Keratinocyte (primary cell): ENCODE data around the gene ARHGAP24. TPM values are rescaled to one million over a fixed set of nuclear protein-coding genes. Genes with fewer than 3 reads are reported as not detected.

ENCODE experiments used
- DNase-seq: peaks from one replicate; pipeline ENCODE4 v3.0.0-alpha.2; 2011; ENCODE audit warnings: low read depth, missing footprints, low spot score
- FAIRE-seq: peaks from 2 replicates; lab custom pipeline; 2011; peaks lifted over from hg19 to GRCh38; lab: Jason Lieb, UNC
- H2AFZ ChIP-seq: 2 replicates; pipeline ENCODE4 v1.6.0; 2012; ENCODE audit warnings: low read length, control low read depth, inconsistent platforms; ENCODE audit not compliant: control insufficient read depth
- H3K27ac ChIP-seq: 2 replicates; pipeline ENCODE4 v1.5.1; 2011; ENCODE audit warnings: low read length; ENCODE audit not compliant: control insufficient read depth, insufficient read depth
- H3K27me3 ChIP-seq: 3 replicates; pipeline ENCODE4 v1.6.0; 2011; ENCODE audit warnings: low read length; ENCODE audit not compliant: control insufficient read depth, insufficient read depth; ENCODE audit errors: extremely low read depth
- H3K36me3 ChIP-seq, 2 experiments: 2 replicates in 1 of 2; 3 replicates in 1 of 2; pipeline ENCODE4 v1.5.1; 2011; ENCODE audit warnings: low read length in 2 of 2, mild to moderate bottlenecking in 1 of 2; ENCODE audit not compliant: control insufficient read depth in 2 of 2, insufficient read depth in 2 of 2; ENCODE audit errors: extremely low read depth in 1 of 2
- H3K4me1 ChIP-seq: 3 replicates; pipeline ENCODE4 v1.5.1; 2011; ENCODE audit warnings: low read length; ENCODE audit not compliant: control insufficient read depth, insufficient read depth; ENCODE audit errors: extremely low read depth
- H3K4me2 ChIP-seq: 3 replicates; pipeline ENCODE4 v1.6.0; 2011; ENCODE audit warnings: low read depth, low read length; ENCODE audit not compliant: control insufficient read depth, insufficient read depth; ENCODE audit errors: extremely low read depth
- H3K4me3 ChIP-seq, 3 experiments: fragments of 200-600 bp in 1 of 3; sonication (generic) in 1 of 3; 2 replicates in 2 of 3; 3 replicates in 1 of 3; pipeline ENCODE4 v1.5.1; 2011 to 2016; ENCODE audit warnings: low read length in 3 of 3, mild to moderate bottlenecking in 3 of 3, control low read depth in 2 of 3, inconsistent platforms in 1 of 3, low read depth in 1 of 3, mixed read lengths in 1 of 3, mixed run types in 1 of 3, moderate library complexity in 1 of 3; ENCODE audit not compliant: control insufficient read depth in 2 of 3, insufficient read depth in 2 of 3; ENCODE audit errors: extremely low read depth in 1 of 3
- H3K79me2 ChIP-seq: 2 replicates; pipeline ENCODE4 v1.6.0; 2012; ENCODE audit warnings: low read length; ENCODE audit not compliant: control insufficient read depth, insufficient read depth
- H3K9ac ChIP-seq: 3 replicates; pipeline ENCODE4 v1.6.0; 2011; ENCODE audit warnings: low read length; ENCODE audit not compliant: control insufficient read depth, insufficient read depth; ENCODE audit errors: extremely low read depth
- H3K9me1 ChIP-seq: 3 replicates; pipeline ENCODE4 v1.6.0; 2011; ENCODE audit warnings: low read length; ENCODE audit not compliant: control insufficient read depth, insufficient read depth; ENCODE audit errors: extremely low read depth
- H3K9me3 ChIP-seq: 2 replicates; pipeline ENCODE4 v1.5.1; 2012; ENCODE audit warnings: low read depth, low read length; ENCODE audit not compliant: control insufficient read depth
- H4K20me1 ChIP-seq: 3 replicates; pipeline ENCODE4 v1.6.0; 2011; ENCODE audit warnings: low read length; ENCODE audit not compliant: control insufficient read depth, insufficient read depth; ENCODE audit errors: extremely low read depth
- EZH2 ChIP-seq: IDR thresholded peaks from one replicate; pipeline ENCODE4 v1.6.1; 2012; ENCODE audit warnings: inconsistent platforms, mild to moderate bottlenecking, low read length, moderate library complexity
- dilution Hi-C: fragments of 300-500 bp; cut with MboI; formaldehyde crosslinking; loops from one replicate; pipeline ENCODE4 v1.7.0; 2020; ENCODE audit warnings: low sequenced_read_pairs; ENCODE audit not compliant: extremely low pct_ligation_motif_present
- polyA plus RNA-seq, 5 experiments: library from polyadenylated mRNA; depleted of rRNA in 3 of 5; stranded (reverse) in 3 of 5; stranded (forward) in 1 of 5; unstranded in 1 of 5; fragments of >200 nt; gene quantifications; 1 replicate in 1 of 5; 2 replicates in 3 of 5; 3 replicates in 1 of 5; pipeline versions ENCODE4 v1.2.1 to v1.2.3, GENCODE V29; 2011 to 2012; ENCODE audit warnings: missing spikeins in 2 of 5, low read depth in 1 of 5, low replicate concordance in 1 of 5
- TF ChIP-seq, protein P1 (sequence below), 3 experiments: IDR thresholded peaks in 1 of 3; conservative IDR thresholded peaks in 1 of 3; optimal IDR thresholded peaks in 1 of 3; 2 replicates in 2 of 3; 3 replicates in 1 of 3; pipeline versions ENCODE3 to v1.5.1; 2011; ENCODE audit warnings: low read length in 3 of 3, mild to moderate bottlenecking in 3 of 3, moderate library complexity in 2 of 3, control low read depth in 1 of 3, inconsistent platforms in 1 of 3; ENCODE audit not compliant: insufficient read depth in 2 of 3; ENCODE audit errors: extremely low read depth in 1 of 3

Gene ARHGAP24
- polyA plus RNA-seq, 1 donor (not counting 4 experiments of a cell fraction or from before 2014, with no cell fraction given) = 0.87 TPM

DNA sequence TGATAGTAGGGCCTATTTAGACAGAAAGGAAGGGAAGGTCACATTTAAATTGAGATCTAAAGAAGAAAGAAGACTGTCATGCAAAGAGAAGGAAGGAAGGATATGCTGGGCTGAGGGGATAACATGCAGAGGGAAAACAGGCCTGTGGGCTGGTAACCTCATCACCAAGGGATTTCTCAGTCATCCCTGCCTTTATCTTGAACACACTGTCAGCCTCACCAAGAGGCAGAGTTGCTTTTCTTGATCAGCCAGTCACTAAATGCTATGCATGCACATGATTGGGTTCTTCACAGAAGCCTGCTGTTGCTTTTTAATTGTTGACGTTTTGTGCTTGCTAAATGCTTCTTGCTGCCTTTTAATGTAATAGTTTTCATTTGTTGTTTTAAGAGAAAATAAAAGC is 113.0 kb downstream of the ARHGAP24 start:
- Histone ChIP-seq H3K4me2 (no peak overlapping the region), H3K9me1 (no peaks in the 10 kb centered on the region), H4K20me1 (no peaks in the 10 kb centered on the region), H2AFZ (no peak overlapping the region), H3K79me2 (no peaks in the 10 kb centered on the region), H3K9ac (no peak overlapping the region), H3K27me3 (no peaks in the 10 kb centered on the region), H3K4me3 (no peak overlapping the region), H3K4me1 (no peaks in the 10 kb centered on the region), H3K9me3 (no peaks in the 10 kb centered on the region), H3K36me3 (no peaks in the 10 kb centered on the region), H3K27ac (no peak overlapping the region)
- DNase-seq (no peak), FAIRE-seq (no peak)
- TF ChIP-seq EZH2 = no peak
- TF ChIP-seq, protein P1, sequence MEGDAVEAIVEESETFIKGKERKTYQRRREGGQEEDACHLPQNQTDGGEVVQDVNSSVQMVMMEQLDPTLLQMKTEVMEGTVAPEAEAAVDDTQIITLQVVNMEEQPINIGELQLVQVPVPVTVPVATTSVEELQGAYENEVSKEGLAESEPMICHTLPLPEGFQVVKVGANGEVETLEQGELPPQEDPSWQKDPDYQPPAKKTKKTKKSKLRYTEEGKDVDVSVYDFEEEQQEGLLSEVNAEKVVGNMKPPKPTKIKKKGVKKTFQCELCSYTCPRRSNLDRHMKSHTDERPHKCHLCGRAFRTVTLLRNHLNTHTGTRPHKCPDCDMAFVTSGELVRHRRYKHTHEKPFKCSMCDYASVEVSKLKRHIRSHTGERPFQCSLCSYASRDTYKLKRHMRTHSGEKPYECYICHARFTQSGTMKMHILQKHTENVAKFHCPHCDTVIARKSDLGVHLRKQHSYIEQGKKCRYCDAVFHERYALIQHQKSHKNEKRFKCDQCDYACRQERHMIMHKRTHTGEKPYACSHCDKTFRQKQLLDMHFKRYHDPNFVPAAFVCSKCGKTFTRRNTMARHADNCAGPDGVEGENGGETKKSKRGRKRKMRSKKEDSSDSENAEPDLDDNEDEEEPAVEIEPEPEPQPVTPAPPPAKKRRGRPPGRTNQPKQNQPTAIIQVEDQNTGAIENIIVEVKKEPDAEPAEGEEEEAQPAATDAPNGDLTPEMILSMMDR (optimal IDR thresholded peaks at IDR 0.05 in 1 of 3, IDR thresholded peaks at IDR 0.05 in 1 of 3, conservative IDR thresholded peaks at IDR 0.05 in 1 of 3; ENCODE audit: extremely low read depth in 1 of 3, insufficient read depth in 2 of 3, low read length in 3 of 3) = no peak
- dilution Hi-C loops = no loop called here

DNA sequence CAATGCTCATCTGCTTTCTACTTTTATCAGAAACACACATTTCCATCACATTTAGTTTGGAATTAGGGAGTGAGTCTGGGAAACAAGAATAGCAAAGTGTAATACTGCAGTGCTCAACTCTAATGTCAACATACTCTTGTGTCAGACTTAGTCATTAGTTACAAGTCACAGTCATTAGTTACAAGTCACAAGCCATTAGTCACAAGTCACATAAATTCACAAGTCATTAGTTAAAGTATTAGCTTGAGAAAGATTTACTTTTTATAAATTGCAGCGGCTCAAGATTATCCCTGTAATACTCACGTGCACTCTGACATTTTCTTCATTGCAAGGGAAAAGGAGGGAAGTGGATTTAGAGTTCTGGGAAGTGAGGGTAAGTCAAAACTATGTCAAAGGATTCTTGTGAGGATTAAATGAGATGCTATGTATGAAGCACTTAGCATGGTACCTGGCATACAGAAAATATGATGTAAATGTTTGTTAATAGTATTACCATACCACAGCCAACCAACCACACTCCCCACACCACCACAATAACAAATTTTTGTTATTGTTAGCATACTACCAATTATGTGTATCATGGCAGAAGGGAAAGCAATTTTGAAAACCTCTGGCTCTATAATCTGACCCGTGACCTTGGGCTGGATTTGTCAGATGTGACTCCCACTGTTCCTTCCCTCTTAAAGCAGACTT is 116.6 kb downstream of the ARHGAP24 start:
- no peak overlapping the region for H3K27ac ChIP-seq
- H3K36me3 ChIP-seq = no peaks in the 10 kb centered on the region
- TF ChIP-seq, protein P1 (optimal IDR thresholded peaks at IDR 0.05 in 1 of 3, IDR thresholded peaks at IDR 0.05 in 1 of 3, conservative IDR thresholded peaks at IDR 0.05 in 1 of 3; ENCODE audit: extremely low read depth in 1 of 3, insufficient read depth in 2 of 3, low read length in 3 of 3) = no peak
- no peak for TF ChIP-seq EZH2
- dilution Hi-C loops = no loop called here
- no peak overlapping the region for H3K4me3 ChIP-seq
- H4K20me1 ChIP-seq = no peaks in the 10 kb centered on the region
- H3K9ac ChIP-seq = no peak overlapping the region
- no peaks in the 10 kb centered on the region for H3K79me2 ChIP-seq
- DNase-seq = no peak
- no peak for FAIRE-seq
- H3K9me3 ChIP-seq = no peaks in the 10 kb centered on the region
- H2AFZ ChIP-seq = no peak overlapping the region
- no peak overlapping the region for H3K4me2 ChIP-seq
- H3K9me1 ChIP-seq = no peaks in the 10 kb centered on the region
- no peaks in the 10 kb centered on the region for H3K27me3 ChIP-seq
- no peaks in the 10 kb centered on the region for H3K4me1 ChIP-seq
